ENCODE data around the gene TAS2R13. TPM values are rescaled to one million over a fixed set of nuclear protein-coding genes. Genes with fewer than 3 reads are reported as not detected.

The TAS2R13 gene
- total RNA-seq, result 2.8 TPM
- polyA plus RNA-seq (ENCODE audit: insufficient read depth, low read depth, low replicate concordance), result not detected
- long read RNA-seq, donor 1, result 0 reads
- long read RNA-seq, donor 2, result 0 reads
- long read RNA-seq, donor 3, result 0 reads
- long read RNA-seq, donor 4, result 0 reads
- long read RNA-seq, donor 5, result 0 reads
- long read RNA-seq, donor 6, result 0 reads
- long read RNA-seq, donor 7, result 0 reads
- long read RNA-seq, donor 8, result 0 reads
- long read RNA-seq, donor 9, result 0 reads
- long read RNA-seq, donor 10, result 0 reads

- Histone ChIP-seq H3K4me1 (ENCODE audit: control insufficient read depth in 2 of 3, insufficient read depth in 2 of 3, low read depth in 1 of 3, low read length in 3 of 3) (no peaks in the 10 kb centered on the region), H3K9me3 (ENCODE audit: control insufficient read depth in 2 of 3, insufficient read depth in 1 of 3, low read length in 3 of 3) (peaks cover 0 to 10% (median 0%) of the 10 kb centered on the region in 3 donors), H3K27ac (ENCODE audit: low read depth in 2 of 2, low read length in 2 of 2) (no peak within 1 kb of the TSS), H3K36me3 (ENCODE audit: control insufficient read depth in 2 of 3, insufficient read depth in 3 of 3, low read length in 3 of 3) (no peaks in the 10 kb centered on the region), H3K9ac (ENCODE audit: low read length in 3 of 3) (no peak within 1 kb of the TSS), H3K4me3 (ENCODE audit: low read length in 3 of 3) (no peak within 1 kb of the TSS), H3K27me3 (ENCODE audit: control insufficient read depth, insufficient read depth, low read length) (no peaks in the 10 kb centered on the region)
- DNase-seq (no peak), FAIRE-seq (no peak)
- intact Hi-C loops (cut with DNase I), result no loop called here
- no peak for TF ChIP-seq CTCF (IDR thresholded peaks at IDR 0.05; ENCODE audit: borderline replicate concordance, extremely low read depth, insufficient read depth)
These were observed at the start of gene TAS2R13 for GRCh38 chr12:10909462-10909861. TSS of gene TAS2R13 (minus strand) at chr12:10909562. CDS start at chr12:10909298, 264 bp downstream.

- no peaks in the 10 kb centered on the region for H3K36me3 ChIP-seq (ENCODE audit: control insufficient read depth in 2 of 3, insufficient read depth in 3 of 3, low read length in 3 of 3)
- no peak overlapping the region for H3K9ac ChIP-seq (ENCODE audit: low read length in 3 of 3)
- intact Hi-C loops (cut with DNase I), result no loop called here
- no peak overlapping the region for H3K27ac ChIP-seq (ENCODE audit: low read depth in 2 of 2, low read length in 2 of 2)
- no peaks in the 10 kb centered on the region for H3K4me1 ChIP-seq (ENCODE audit: control insufficient read depth in 2 of 3, insufficient read depth in 2 of 3, low read depth in 1 of 3, low read length in 3 of 3)
- H3K4me3 ChIP-seq (ENCODE audit: low read length in 3 of 3), result no peak overlapping the region
- no peaks in the 10 kb centered on the region for H3K27me3 ChIP-seq (ENCODE audit: control insufficient read depth, insufficient read depth, low read length)
- DNase-seq, result no peak
- no peak for FAIRE-seq
- peaks cover 0 to 2% (median 0%) of the 10 kb centered on the region in 3 donors for H3K9me3 ChIP-seq (ENCODE audit: control insufficient read depth in 2 of 3, insufficient read depth in 1 of 3, low read length in 3 of 3)
- TF ChIP-seq CTCF (IDR thresholded peaks at IDR 0.05; ENCODE audit: borderline replicate concordance, extremely low read depth, insufficient read depth), result no peak
These were observed 48.4 kb upstream of the TAS2R13 start for GRCh38 chr12:10957741-10958140.

- TF ChIP-seq CTCF (IDR thresholded peaks at IDR 0.05; ENCODE audit: borderline replicate concordance, extremely low read depth, insufficient read depth), result no peak
- H3K36me3 ChIP-seq (ENCODE audit: control insufficient read depth in 2 of 3, insufficient read depth in 3 of 3, low read length in 3 of 3), result no peaks in the 10 kb centered on the region
- intact Hi-C loops (cut with DNase I), result no loop called here
- no peak for FAIRE-seq
- no peak overlapping the region for H3K27ac ChIP-seq (ENCODE audit: low read depth in 2 of 2, low read length in 2 of 2)
- H3K9ac ChIP-seq (ENCODE audit: low read length in 3 of 3), result no peak overlapping the region
- H3K4me3 ChIP-seq (ENCODE audit: low read length in 3 of 3), result no peak overlapping the region
- no peaks in the 10 kb centered on the region for H3K4me1 ChIP-seq (ENCODE audit: control insufficient read depth in 2 of 3, insufficient read depth in 2 of 3, low read depth in 1 of 3, low read length in 3 of 3)
- no peaks in the 10 kb centered on the region for H3K27me3 ChIP-seq (ENCODE audit: control insufficient read depth, insufficient read depth, low read length)
- no peak for DNase-seq
- H3K9me3 ChIP-seq (ENCODE audit: control insufficient read depth in 2 of 3, insufficient read depth in 1 of 3, low read length in 3 of 3), result peaks cover 0 to 2% (median 0%) of the 10 kb centered on the region in 3 donors
These were observed 46.7 kb upstream of the TAS2R13 start for GRCh38 chr12:10956085-10956484.

All from kidney (tissue), 22 donors.